ENCODE measurements around the gene TTLL3. TPM values are rescaled to one million over a fixed set of nuclear protein-coding genes. Genes with fewer than 3 reads are reported as not detected.

The TTLL3 gene
- total RNA-seq, 1 donor from 2014 or later, result 53.6 TPM

GRCh38 chr3:9797196-9797945, 12.7 kb upstream of the TTLL3 start:
- Mint-ChIP-seq H3K4me1 (ENCODE audit: unreplicated experiment) (peaks cover 14% of the 10 kb centered on the region), H3K9me3 (ENCODE audit: unreplicated experiment) (no peaks in the 10 kb centered on the region), H3K27ac (ENCODE audit: unreplicated experiment) (no peak overlapping the region), H3K4me3 (ENCODE audit: unreplicated experiment) (no peak overlapping the region), H3K27me3 (ENCODE audit: unreplicated experiment) (no peaks in the 10 kb centered on the region), H3K36me3 (ENCODE audit: unreplicated experiment) (peaks cover 41% of the 10 kb centered on the region)
- TF ChIP-seq CTCF (IDR thresholded peaks at IDR 0.05), result no peak
- no peak for DNase-seq (ENCODE audit: extremely low spot score, unreplicated experiment)

- Mint-ChIP-seq H3K9me3 (ENCODE audit: unreplicated experiment) (no peaks in the 10 kb centered on the region), H3K4me1 (ENCODE audit: unreplicated experiment) (no peaks in the 10 kb centered on the region), H3K27ac (ENCODE audit: unreplicated experiment) (no peak overlapping the region), H3K36me3 (ENCODE audit: unreplicated experiment) (peaks cover 55% of the 10 kb centered on the region), H3K27me3 (ENCODE audit: unreplicated experiment) (no peaks in the 10 kb centered on the region), H3K4me3 (ENCODE audit: unreplicated experiment) (no peak overlapping the region)
- peak; percentile 40 for TF ChIP-seq CTCF (IDR thresholded peaks at IDR 0.05)
- DNase-seq (ENCODE audit: extremely low spot score, unreplicated experiment), result no peak
These were observed 9.5 kb upstream of the TTLL3 start for GRCh38 chr3:9800529-9800928.

GRCh38 chr3:9803494-9803893, 6.6 kb upstream of the TTLL3 start:
- H3K4me3 Mint-ChIP-seq (ENCODE audit: unreplicated experiment), result no peak overlapping the region
- no peaks in the 10 kb centered on the region for H3K9me3 Mint-ChIP-seq (ENCODE audit: unreplicated experiment)
- H3K4me1 Mint-ChIP-seq (ENCODE audit: unreplicated experiment), result peaks cover 2% of the 10 kb centered on the region
- no peak for DNase-seq (ENCODE audit: extremely low spot score, unreplicated experiment)
- no peak overlapping the region for H3K27ac Mint-ChIP-seq (ENCODE audit: unreplicated experiment)
- no peaks in the 10 kb centered on the region for H3K27me3 Mint-ChIP-seq (ENCODE audit: unreplicated experiment)
- no peak for TF ChIP-seq CTCF (IDR thresholded peaks at IDR 0.05)
- peaks cover 43% of the 10 kb centered on the region for H3K36me3 Mint-ChIP-seq (ENCODE audit: unreplicated experiment)

GRCh38 chr3:9804996-9805395, 5.1 kb upstream of the TTLL3 start:
- H3K4me1 Mint-ChIP-seq (ENCODE audit: unreplicated experiment), result peaks cover 14% of the 10 kb centered on the region
- no peak for TF ChIP-seq CTCF (IDR thresholded peaks at IDR 0.05)
- H3K9me3 Mint-ChIP-seq (ENCODE audit: unreplicated experiment), result no peaks in the 10 kb centered on the region
- H3K36me3 Mint-ChIP-seq (ENCODE audit: unreplicated experiment), result peaks cover 35% of the 10 kb centered on the region
- H3K27me3 Mint-ChIP-seq (ENCODE audit: unreplicated experiment), result no peaks in the 10 kb centered on the region
- no peak overlapping the region for H3K4me3 Mint-ChIP-seq (ENCODE audit: unreplicated experiment)
- no peak for DNase-seq (ENCODE audit: extremely low spot score, unreplicated experiment)
- no peak overlapping the region for H3K27ac Mint-ChIP-seq (ENCODE audit: unreplicated experiment)

GRCh38 chr3:9806137-9806536, 3.9 kb upstream of the TTLL3 start:
- H3K9me3 Mint-ChIP-seq (ENCODE audit: unreplicated experiment), result no peaks in the 10 kb centered on the region
- TF ChIP-seq CTCF (IDR thresholded peaks at IDR 0.05), result no peak
- H3K36me3 Mint-ChIP-seq (ENCODE audit: unreplicated experiment), result peaks cover 28% of the 10 kb centered on the region
- no peak for DNase-seq (ENCODE audit: extremely low spot score, unreplicated experiment)
- no peak overlapping the region for H3K4me3 Mint-ChIP-seq (ENCODE audit: unreplicated experiment)
- no peaks in the 10 kb centered on the region for H3K27me3 Mint-ChIP-seq (ENCODE audit: unreplicated experiment)
- H3K4me1 Mint-ChIP-seq (ENCODE audit: unreplicated experiment), result peaks cover 23% of the 10 kb centered on the region
- no peak overlapping the region for H3K27ac Mint-ChIP-seq (ENCODE audit: unreplicated experiment)
